HK-2 (cell line): ENCODE results near the gene ALOX15B.
"Not testable (repeated sequence)": the region's sequence is repeated elsewhere in the genome, so short reads cannot be mapped to it uniquely, and the experiment has no call there.

Experiments
- DNase-seq: peaks from one replicate; pipeline ENCODE4 v3.0.0-alpha.2; 2018; ENCODE audit not compliant: unreplicated experiment

The ALOX15B gene

GRCh38 chr17:8013731-8014557, 24.9 kb upstream of the ALOX15B start:
- no peak for DNase-seq

GRCh38 chr17:8014558-8014850, 24.4 kb upstream of the ALOX15B start:
- DNase-seq = no peak

- no peak for DNase-seq
Observed at GRCh38 chr17:8015236-8015956, 23.5 kb upstream of the ALOX15B start.

- no peak for DNase-seq
Observed at GRCh38 chr17:8015957-8016631, 22.8 kb upstream of the ALOX15B start.

GRCh38 chr17:8016632-8017424, 22.0 kb upstream of the ALOX15B start:
- peak; percentile 45 for DNase-seq

GRCh38 chr17:8018436-8018835, 20.4 kb upstream of the ALOX15B start:
- no peak for DNase-seq

GRCh38 chr17:8019166-8019565, 19.7 kb upstream of the ALOX15B start:
- no peak for DNase-seq

- peak; percentile 41 for DNase-seq
Observed at GRCh38 chr17:8019665-8020650, 18.9 kb upstream of the ALOX15B start.

GRCh38 chr17:8020776-8021564, 17.9 kb upstream of the ALOX15B start:
- no peak for DNase-seq

GRCh38 chr17:8021565-8022359, 17.1 kb upstream of the ALOX15B start:
- no peak for DNase-seq

- DNase-seq = no peak
Observed at GRCh38 chr17:8022360-8023003, 16.4 kb upstream of the ALOX15B start.

GRCh38 chr17:8024161-8024560, 14.7 kb upstream of the ALOX15B start:
- not testable (repeated sequence) for DNase-seq

- DNase-seq = no peak
Observed at GRCh38 chr17:8025176-8025911, 13.5 kb upstream of the ALOX15B start.

- DNase-seq = no peak
Observed at GRCh38 chr17:8029121-8029520, 9.7 kb upstream of the ALOX15B start.

- no peak for DNase-seq
Observed at GRCh38 chr17:8031261-8031661, 7.6 kb upstream of the ALOX15B start.

- no peak for DNase-seq
Observed at GRCh38 chr17:8031950-8032349, 6.9 kb upstream of the ALOX15B start.

GRCh38 chr17:8032442-8032841, 6.4 kb upstream of the ALOX15B start:
- DNase-seq = no peak

- DNase-seq = no peak
Observed at GRCh38 chr17:8039611-8040168, 831 bp downstream of the ALOX15B start.
